ENCODE data around the gene ZNF416.

Gene ZNF416

DNA sequence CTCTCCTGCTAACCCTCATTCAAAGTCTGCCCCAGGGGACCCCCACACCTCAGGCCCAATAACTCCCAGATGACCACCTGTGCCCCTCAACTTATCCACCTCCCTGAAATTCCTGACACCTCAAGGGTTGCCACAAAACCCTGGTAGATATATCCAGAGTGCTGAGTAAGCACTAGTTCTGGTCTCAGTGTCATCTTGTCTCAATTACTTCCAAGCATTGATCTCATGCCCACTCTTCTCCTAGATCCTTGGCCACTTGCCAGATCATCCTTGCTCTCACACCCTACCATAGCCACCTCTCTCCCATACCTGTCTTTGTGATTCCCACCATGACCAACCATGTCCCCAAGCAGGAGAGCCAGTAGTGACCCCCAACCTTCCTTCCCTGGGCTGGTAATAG, 2.0 kb downstream of the ZNF416 start:
- DNase-seq (ENCODE audit: low spot score) = no peak
- TF ChIP-seq, protein P1, sequence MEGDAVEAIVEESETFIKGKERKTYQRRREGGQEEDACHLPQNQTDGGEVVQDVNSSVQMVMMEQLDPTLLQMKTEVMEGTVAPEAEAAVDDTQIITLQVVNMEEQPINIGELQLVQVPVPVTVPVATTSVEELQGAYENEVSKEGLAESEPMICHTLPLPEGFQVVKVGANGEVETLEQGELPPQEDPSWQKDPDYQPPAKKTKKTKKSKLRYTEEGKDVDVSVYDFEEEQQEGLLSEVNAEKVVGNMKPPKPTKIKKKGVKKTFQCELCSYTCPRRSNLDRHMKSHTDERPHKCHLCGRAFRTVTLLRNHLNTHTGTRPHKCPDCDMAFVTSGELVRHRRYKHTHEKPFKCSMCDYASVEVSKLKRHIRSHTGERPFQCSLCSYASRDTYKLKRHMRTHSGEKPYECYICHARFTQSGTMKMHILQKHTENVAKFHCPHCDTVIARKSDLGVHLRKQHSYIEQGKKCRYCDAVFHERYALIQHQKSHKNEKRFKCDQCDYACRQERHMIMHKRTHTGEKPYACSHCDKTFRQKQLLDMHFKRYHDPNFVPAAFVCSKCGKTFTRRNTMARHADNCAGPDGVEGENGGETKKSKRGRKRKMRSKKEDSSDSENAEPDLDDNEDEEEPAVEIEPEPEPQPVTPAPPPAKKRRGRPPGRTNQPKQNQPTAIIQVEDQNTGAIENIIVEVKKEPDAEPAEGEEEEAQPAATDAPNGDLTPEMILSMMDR (IDR thresholded peaks at IDR 0.05; ENCODE audit: extremely low read depth, insufficient read depth, missing control alignments) = no peak
- in situ Hi-C loops (cut with MboI; ENCODE audit: low pct_unique_long_range_greater_than_20kb, low sequenced_read_pairs, unreplicated experiment) = no loop called here

DNA sequence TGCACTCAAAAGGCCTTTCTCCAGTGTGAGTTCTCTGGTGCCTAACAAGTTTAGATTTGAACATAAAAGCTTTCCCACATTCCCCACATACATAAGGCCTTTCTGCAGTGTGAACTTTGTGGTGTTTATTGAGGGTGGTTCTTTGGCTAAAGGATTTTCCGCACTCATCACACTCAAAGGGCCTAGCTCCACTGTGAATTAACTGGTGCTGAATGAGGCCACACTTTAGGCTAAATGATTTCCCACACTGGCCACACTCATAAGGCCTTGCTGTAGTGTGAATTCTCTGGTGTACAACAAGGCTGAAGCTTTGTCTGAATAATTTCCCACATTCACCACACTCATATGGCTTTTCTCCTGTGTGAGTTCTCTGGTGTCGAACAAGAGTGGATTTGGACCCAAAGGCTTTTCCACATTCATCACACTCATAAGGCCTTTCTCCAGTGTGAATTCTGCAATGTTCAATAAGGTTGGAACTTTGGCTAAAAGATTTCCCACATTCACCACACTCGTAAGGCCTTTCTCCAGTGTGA, 6.2 kb downstream of the ZNF416 start:
- no peak for DNase-seq (ENCODE audit: low spot score)
- TF ChIP-seq, protein P1 (IDR thresholded peaks at IDR 0.05; ENCODE audit: extremely low read depth, insufficient read depth, missing control alignments) = no peak
- in situ Hi-C loops (cut with MboI; ENCODE audit: low pct_unique_long_range_greater_than_20kb, low sequenced_read_pairs, unreplicated experiment) = no loop called here

DNA sequence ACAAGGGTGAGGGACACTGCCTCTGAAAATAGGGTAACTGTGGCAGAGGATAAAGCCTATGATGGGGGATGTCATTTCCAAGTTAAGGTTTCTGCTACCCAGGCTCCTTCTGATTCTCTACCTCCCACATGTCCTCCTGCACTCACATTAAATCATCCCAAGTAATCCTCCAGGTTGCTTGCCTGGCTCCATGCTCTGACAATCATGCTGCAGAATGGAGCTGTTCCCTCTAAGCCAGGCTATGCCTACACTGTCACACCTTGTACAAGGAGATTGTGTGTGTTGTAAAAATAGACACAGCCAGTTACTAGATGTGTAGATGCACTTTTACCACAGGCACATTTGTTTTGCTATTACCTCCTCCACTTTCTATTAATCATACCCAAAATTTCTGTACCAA, 8.0 kb downstream of the ZNF416 start:
- TF ChIP-seq, protein P1 (IDR thresholded peaks at IDR 0.05; ENCODE audit: extremely low read depth, insufficient read depth, missing control alignments) = no peak
- in situ Hi-C loops (cut with MboI; ENCODE audit: low pct_unique_long_range_greater_than_20kb, low sequenced_read_pairs, unreplicated experiment) = no loop called here
- DNase-seq (ENCODE audit: low spot score) = no peak

DNA sequence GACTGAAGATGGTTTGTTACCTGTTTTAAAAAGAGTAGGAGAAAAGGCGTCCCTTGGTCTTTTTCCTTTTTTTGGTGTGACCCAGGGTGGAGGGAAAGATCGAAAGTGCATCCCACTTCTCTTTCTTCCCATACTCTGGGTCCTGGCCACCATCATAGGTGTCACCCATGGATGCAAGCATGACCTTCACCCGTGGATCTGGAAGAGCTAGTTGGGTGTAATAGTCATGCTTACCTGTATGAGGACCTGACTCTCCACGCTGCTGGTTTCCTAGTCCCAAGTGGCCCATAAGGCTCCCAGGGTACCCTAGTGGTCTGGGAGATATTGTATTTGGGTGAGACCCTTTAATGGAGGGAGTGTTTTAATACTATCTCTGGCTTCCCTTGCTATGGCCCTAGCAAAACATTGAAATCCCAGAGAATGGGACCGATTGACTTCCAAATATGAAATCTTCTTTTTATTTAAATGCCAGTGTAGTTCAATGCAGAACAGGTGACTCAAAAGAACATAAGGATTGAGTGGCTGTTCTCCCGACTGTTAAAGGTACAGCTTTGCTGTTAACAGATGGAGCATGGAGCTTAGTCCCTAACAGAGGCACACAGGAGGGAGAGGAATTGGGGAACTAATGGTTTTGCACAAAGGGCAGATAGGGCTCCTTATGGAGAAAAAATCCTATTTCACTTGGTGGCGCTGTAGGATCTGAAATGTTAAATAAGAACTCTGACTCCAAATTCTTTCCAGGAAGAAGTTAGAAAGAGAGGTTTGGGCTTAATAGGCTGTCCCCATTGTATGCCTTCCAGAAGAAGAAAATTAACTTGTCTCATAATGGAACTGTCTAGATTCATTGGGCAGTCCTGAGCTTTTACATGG, 12.1 kb downstream of the ZNF416 start:
- TF ChIP-seq, protein P1 (IDR thresholded peaks at IDR 0.05; ENCODE audit: extremely low read depth, insufficient read depth, missing control alignments) = no peak
- in situ Hi-C loops (cut with MboI; ENCODE audit: low pct_unique_long_range_greater_than_20kb, low sequenced_read_pairs, unreplicated experiment) = no loop called here
- DNase-seq (ENCODE audit: low spot score) = no peak

DNA sequence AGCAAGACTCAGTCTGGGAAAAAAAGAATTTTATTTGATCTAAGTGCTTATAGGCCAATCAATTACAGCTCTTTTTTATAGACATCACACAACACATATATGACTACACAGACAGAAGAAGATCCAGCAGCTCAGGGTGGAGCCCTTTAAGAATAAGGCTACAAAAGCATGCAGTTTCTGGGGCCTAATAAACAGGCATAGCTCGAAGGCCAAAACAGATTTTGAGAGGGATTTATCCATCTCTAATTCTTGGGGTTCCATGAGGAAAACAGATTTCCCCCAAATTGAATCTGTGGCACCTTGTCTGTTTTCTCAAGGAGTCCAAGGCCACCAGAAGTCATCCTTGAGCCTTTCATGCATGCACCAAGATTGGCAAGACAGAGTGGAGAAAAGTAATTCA, 15.2 kb downstream of the ZNF416 start:
- no peak for DNase-seq (ENCODE audit: low spot score)
- in situ Hi-C loops (cut with MboI; ENCODE audit: low pct_unique_long_range_greater_than_20kb, low sequenced_read_pairs, unreplicated experiment) = no loop called here
- TF ChIP-seq, protein P1 (IDR thresholded peaks at IDR 0.05; ENCODE audit: extremely low read depth, insufficient read depth, missing control alignments) = no peak

DNA sequence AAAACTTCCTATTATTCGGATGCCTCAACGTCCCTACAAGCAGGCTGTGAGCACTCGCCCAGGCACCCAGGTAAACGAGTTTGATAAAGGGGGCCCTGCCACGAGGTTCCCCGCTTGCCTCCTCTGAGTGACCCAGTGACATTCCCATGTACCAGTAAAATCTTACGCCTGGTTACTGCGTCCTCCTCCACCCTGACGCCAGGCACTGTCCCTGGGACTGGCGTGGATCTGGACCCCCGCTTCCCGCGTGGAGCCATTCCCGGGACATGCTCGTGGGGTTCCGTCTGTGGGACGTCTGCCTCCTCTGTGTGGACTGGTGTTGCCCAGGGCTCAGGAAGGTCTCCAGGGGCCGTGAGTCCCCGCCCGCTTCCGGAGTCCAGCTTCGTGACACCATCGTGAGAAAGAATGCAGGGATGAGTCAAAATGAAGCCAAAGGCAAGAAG, 18.6 kb downstream of the ZNF416 start:
- in situ Hi-C loops (cut with MboI; ENCODE audit: low pct_unique_long_range_greater_than_20kb, low sequenced_read_pairs, unreplicated experiment) = no loop called here
- TF ChIP-seq, protein P1 (IDR thresholded peaks at IDR 0.05; ENCODE audit: extremely low read depth, insufficient read depth, missing control alignments) = no peak
- DNase-seq (ENCODE audit: low spot score) = no peak
